NCI-H1105 (cell line): ENCODE measurements around the gene CCDC88C.
"Not testable (repeated sequence)": the region's sequence is repeated elsewhere in the genome, so short reads cannot be mapped to it uniquely, and the experiment has no call there.

Source experiments
- DNase-seq: peaks from one replicate; lab custom pipeline; 2025; lab: John Stamatoyannopoulos, UW

The CCDC88C gene

DNA sequence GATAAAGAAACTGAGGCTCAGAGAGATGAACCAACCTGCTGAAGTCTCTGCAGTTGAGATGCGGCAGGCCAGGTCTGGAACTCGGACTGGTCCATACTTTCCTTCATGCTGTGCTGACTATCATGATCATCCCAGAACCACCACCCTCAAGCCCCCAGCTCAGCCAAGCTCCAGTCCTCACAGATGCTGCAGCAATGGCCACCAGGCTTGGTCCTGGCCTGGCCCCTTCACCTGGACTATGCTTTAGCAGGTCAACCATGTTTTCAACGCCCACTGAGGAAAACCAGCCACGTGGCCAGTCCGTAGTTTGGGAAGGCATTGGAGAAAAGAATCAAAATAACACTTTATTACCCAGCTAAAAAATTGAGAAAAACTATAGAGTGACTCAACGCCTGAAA lies 174.5 kb downstream of the CCDC88C start:
- DNase-seq = no peak

DNA sequence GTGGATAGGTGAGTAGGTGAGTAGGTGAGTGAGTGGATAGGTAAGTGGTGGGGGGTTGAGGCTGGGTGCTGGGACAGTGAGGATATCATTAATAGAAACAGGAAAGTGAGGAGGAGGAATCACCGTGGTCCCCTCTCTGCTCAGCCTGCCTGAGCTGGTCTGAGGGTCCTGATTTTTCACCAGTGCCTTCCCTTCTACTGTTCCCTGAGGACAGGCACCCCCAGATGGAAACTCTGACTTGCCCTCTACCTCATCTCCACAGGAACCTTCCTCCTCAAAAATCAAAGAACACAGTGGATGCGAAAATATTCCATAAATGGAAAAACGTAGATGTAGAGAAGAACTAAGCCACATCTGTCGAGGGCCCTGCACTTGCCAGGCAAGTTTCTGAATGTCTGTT lies 175.0 kb downstream of the CCDC88C start:
- DNase-seq = no peak

DNA sequence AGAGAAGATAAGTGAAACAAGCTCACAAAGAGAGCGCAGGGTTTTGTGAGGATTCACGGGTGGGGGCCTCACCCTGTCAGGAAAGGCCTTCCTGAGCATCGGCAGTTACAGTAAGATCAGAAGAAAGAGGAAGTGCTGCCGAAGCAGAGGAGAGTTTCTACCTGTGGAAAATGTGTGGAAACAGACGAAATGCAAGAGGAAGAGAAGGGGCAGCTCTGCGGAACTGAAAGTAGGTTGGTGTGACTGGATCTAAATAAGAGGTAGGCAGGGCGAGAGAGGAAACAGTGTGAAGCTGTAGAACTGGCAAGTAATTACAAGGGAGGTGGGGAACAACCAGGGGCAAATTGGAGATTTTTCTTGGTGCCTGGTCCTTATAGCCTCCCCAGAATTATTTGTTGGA lies 175.8 kb downstream of the CCDC88C start:
- no peak for DNase-seq

DNA sequence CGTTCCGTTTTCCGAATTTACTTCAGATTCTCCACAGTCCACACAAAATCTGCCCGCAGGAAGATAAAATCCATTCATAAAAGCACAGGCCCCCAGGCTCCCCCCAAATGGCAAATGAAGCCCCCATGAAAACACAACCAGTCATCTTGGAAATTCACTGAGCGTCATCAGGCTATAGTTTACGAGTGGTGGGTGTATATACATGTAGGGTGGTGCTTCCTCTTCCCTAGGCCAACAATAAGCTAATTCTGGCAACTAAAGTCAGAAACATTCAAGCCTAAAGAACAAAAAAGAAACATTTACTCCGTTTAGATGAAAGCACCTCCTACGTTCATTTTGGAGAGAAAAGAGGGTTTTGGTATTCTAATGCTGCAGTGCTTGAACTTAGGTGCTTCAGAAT lies 179.0 kb downstream of the CCDC88C start:
- DNase-seq = no peak

DNA sequence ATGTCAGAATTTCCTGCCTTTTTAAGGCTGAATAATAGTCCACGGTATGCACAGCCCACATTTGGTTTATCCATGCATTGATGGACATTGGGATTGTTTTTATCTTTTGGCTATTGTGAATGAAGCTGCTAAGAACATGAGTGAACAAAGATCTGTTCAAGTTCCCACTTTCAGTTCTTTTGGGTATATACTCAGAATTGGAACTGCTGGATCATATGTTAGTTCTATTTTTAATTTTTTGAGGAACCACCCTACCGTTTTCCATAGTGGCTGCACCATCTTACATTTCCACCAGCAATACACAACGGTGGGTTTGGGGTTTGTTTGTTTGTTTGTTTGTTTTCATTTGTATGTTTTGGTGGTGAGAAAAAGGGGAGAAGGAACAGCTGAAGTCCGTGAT lies 179.5 kb downstream of the CCDC88C start:
- DNase-seq = no peak

DNA sequence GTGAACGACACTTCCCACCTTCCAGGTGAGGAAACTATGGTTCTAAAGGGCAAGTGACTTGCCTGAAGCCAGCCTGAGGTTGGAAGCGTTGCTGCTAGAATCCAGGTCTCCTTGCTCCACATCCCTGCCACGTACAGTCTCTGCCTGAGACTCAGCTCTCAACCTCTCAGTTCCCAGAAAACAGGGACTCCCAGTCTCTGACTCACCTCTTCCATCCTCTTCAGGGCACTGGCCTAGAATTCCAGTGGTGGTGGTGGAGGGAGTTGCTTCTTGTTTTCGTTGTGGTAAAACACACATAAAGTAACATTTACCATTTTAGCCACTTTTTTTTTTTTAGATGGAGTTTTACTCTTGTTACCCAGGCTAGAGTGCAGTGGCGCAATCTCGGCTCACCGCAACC lies 180.4 kb downstream of the CCDC88C start:
- no peak for DNase-seq

DNA sequence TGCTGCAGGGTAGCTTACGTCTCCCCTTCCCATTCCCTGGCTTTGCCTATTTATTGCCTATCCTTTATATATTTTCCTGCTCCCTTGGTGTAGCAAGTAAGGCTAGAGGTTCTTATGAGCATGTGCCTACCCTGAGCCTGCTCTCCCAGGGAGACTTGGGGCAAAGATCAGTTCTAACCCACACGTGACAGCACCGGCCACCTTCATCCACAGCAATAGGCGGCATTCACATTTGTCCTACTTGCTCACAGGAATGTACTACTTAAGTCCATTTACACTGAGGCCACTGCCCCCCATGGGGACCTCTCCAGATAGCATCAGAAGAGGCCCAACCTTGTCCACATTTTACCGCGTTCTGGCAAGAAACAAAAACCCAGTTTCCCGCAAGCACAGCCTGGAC lies 181.8 kb downstream of the CCDC88C start:
- no peak for DNase-seq

DNA sequence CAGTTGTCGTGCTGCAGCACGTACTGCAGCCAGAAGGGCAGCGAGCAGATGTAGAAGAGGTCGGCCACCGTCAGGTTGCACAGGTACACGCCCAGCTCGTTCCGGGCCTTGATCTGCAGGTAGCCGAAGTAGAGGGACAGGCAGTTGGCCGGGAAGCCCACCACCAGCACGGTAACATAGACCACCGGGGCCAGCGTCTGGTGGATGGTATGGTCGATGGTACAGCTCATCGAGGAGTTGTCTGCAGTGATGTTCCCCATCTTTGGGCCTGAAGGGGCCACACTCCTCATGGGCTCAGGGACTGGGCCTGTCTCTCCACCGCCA lies 182.9 kb downstream of the CCDC88C start:
- no peak for DNase-seq

DNA sequence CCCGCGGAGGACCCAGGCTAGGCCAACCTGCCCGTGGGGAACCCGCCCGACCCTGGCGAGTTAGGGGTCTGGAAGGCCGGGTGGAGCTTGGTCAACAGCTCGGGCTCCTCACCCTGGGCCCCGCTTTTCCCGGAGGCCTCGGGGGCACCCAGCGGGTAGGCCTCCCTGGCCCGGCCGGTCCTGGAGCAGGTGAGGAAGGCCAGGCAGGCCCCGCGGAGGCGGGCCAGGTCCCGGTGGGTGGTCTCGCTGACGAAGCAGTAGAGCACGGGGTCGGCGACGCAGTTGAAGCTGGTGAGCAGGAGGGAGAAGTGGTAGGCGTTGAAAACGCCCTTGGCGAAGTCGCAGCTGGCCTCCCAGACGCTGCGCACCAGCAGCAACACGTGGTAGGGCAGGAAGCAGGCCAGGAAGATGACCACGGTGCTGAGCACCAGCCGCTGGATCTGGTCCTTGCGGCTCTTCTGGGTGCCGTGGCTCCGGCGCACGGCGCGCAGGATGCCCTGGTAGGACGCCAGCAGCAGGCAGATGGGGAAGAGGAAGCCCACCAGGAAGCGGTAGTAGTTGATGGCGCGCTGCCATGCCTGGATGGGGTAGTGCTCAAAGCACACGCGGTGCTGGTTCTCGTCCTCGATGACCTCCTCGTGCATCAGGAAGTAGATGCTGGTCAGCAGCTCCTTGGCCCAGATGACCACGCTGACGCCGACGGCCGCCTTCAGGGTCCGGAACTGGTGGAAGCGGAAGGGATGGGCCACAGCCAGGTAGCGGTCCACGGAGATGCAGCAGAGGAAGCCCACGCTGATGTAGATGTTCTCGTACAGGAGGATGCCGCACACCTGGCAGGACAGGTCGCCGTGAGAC lies 183.5 kb downstream of the CCDC88C start:
- DNase-seq = no peak

DNA sequence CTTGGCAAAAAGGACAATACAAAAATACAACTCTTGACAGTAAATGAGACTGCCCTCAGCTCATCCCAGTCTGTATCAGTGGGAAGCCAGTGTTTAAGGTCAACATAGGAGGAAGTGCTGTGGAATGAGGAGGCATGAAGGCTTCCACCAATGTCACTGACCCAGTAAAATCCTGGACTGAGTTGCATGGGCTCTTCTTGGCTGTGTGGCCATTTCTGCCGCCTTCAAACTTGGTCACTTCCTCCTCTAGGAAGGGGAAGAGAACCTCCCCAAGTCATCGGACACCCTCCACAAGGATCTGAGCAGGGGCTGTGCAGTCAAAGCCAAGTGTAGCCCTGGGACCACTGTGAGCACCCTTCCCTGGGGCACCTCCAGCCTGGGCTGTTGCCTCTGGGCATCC lies 185.0 kb downstream of the CCDC88C start:
- DNase-seq = no peak

DNA sequence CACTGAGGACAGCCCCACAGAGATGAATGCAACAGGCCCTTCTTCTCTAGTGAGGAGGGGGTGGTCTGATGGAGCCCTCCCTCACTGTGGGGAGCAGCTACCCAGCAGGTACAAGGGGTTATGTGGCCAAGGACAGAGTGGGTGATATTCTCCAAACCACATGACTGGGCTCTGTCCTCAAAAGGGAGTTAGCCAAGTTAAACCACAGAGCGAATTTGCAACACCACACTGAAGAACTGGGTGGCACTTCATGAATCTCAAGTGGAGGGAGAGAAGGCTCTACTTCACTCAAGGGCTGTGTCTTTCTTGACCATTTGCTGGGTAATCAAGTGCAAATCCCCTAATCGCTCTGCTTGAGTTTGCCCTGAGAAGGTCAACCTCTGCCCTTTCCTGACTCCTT lies 185.6 kb downstream of the CCDC88C start:
- no peak for DNase-seq

DNA sequence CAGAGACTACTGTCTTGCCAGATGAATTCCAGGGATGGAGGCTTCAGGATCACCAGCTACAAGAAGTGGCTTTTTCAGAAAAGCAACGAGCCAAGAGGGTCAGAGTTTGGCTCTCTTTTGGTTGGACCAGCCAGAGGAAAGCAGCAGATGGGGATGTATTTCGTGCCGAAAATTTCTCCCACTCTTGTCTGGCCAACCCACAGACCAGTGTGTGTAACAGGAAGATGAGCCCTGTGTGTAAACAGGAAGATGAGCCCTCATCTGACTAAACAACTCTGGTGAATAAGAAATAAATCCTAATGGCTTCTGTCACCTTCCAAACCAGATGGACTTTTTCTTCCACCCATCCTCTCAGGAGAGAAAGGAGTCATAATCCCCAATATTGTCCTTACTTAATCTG lies 186.2 kb downstream of the CCDC88C start:
- DNase-seq = no peak

DNA sequence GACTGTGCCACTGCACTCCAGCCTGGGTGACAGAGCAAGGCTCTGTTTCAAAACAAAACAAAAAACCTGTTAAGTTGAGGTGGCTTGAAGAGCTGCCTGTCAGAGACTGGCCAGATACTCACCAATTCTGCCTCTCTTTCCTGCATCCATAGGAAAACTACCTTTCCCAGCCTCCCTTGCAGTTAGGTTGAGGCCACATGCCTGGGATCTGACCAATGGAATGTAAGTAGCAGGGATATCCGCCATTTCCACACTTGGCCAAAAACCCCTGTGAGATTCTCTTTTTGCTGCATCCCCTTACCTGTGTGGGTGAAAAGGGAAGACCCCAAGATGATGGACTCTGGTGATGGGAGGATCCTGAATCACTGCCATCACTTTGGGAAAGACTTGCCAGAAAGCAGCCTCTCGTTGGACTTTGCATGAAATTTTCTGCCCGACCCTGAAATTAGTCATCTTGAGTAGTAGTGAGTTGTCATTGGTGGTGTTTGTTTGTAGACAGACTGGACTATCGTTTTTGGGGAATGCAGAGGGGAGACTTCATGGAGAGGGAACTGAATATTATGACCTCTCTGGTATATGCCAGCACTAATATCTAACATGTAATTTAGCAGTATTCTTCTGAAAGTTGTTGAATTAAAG lies 187.1 kb downstream of the CCDC88C start:
- no peak for DNase-seq

DNA sequence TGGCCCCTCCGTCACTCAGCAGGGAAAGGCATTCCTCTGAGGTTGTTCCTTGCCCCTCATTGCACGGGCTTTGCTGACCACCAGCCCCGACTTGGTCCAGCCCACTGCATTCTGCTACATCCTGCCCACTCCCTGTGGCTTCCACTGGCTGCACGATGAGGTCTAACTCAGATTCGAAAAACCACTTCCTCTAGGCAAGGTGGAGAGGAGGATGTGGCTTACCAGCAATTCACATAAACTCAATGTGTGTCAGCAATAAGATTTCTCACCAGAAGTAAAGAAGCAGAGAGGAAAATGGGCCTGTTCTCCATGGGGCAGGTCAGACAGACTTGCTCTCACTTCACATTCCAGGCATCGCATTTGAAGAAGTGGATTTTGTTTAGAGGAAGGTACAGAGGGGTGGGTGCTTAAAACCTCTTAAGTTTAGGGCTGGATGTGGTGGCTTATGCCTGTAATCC lies 187.8 kb downstream of the CCDC88C start:
- no peak for DNase-seq

DNA sequence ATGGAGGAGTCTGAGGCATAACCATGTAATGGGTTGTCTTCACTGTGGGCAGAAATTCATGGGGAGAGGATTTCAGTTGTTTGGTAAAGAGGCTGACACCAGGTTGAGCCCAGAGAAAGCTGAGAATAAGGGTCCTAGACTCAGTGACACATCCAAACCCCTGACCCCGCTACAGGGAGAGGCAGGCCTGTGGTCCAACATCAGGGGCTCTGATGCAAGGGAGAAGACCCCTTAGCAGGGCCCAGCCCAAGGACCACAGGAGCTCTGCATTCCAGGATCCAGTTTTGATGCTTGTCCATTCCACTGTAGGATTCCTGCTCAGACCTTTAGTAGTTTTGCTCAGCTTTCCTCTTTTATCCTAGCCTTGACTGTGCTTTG lies 188.6 kb downstream of the CCDC88C start:
- DNase-seq = no peak

DNA sequence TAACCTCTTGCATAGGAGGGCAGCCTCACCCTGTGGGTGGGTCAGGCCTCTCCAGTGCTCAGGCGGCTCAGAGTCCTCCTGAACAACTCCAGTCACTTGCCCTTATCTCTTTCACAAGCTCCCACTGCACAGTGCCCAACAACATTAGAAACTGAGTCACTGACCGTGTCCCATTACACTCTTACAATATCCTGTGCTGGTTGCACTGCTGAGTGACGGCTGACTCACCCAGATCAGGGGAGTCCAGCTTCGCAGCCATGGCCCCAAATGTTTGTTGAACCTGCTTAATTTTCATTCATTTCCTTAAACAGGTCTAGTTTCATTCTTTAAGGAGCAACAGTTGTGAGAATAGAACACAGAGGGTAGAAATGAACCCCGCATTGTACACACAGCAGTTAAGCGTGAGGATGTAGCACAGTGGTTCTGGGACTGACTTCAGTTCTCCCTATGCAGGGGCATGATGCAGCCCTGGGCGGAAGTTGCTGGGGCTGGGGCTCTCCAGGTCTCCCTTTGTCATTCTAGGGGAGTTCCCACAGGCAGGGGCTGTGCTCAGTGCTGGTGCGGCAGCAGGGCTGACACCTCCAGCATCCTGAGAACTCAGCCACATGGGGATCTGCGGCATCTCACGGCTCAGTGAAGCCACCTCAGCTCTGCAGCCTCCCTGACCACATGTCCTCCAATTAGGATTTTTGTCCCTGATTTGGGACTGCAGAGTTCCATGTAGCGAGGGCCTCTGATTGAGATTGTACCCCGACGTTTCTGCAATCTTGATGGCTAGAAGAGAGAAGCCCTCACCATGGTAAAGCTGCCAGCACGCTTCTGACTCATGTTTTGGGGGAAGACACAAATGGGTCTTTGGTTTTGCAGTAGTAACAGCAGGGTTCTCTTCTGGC lies 189.3 kb downstream of the CCDC88C start:
- DNase-seq = no peak

DNA sequence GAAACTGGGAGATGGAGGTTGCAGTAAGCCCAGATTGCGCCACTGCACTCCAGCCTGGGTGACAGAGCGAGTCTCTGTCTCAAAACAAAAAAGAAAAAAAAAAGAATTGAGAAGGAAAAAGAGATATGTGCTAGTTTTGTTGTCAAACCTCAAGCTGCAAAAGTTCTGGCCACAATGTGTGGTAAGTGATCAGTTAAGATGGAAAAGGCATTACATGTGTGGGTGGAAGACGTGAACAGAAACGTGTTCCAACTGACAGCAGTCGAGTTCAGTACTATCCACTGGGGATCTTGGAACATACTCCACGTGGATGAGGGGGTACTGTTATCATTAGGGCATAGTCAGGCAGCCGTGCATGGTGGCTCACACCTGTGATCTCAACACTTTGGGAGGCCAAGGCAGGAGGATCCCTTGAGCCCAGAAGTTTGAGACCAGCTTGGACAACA lies 190.4 kb downstream of the CCDC88C start:
- no peak for DNase-seq

DNA sequence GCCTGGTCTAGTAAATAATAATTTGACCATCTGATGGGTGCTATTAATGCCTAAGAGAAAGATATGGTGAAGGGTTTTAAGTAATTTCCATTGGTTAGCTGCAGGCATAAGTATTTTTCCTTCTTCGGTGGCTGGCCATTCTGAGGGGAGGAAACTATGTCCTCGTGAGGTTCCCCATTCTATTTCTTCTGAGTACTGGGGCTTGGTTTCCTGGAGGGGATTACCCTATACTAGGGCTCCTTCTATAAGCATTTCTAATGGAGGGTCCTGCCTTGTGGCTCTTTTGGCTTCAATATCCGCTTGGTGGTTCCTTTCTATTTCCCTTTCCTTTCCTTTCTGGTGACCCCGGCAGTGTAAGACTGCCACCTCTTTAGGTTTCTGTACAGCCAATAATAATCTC lies 191.3 kb downstream of the CCDC88C start:
- DNase-seq = not testable (repeated sequence)

DNA sequence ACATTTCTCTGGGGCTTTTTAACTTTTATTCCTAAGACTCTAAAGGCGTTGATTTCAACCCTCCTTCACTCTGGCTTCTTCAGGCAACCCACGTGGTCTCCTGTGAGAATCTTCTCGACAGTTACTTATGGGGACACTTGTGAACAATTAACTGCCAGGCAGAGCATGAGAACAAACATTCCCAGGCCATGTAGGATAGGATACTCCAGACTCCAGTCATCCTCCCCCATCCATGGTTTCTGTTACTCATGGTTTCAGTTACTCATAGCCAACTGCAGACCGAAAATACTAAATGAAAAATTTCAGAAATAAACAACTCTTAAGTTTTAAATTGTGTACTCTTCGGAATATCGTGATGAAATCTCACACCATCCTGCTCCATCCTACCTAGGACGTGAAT lies 192.6 kb downstream of the CCDC88C start:
- no peak for DNase-seq

DNA sequence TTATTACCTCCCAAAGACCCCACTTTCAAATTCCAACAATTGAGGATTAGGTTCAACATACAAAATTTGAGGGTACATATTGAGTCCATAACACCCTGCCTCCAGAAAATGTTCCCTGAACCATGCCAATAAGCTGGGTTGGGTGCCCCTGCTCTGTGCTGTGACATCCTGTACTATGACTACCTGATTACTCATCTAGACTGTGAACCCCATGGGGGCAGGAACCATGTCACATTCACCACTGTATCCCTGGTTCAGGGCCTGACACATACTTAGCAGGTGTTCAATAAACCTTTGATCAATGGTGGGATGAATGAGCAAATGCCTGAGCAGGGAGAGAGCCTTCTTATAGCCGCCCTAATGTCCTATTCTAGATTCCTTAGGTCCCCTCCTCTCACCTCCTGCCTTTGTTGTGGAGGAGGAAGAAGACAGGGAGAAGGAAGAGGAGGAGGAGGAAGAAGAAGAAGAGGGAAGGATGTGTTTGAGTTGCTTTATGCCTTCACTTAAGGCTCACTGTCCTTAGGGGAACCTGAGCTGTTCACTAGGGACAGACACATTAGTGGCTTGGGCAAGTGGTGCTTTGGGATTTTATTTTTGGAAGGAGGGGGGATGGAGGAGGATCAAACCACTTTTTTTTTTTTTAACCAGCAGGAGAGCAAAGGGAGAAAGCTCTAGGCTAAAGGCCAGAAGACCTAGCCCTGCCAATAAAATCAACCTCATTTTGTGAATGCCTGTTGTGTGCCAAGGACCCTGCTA lies 194.4 kb downstream of the CCDC88C start:
- no peak for DNase-seq
